Measurements from ENCODE around the gene ADIRF.
"Not testable (repeated sequence)": the region's sequence is repeated elsewhere in the genome, so short reads cannot be mapped to it uniquely, and the experiment has no call there.

The ADIRF gene

GRCh38 chr10:86968271-86968993 lies at the start of gene ADIRF:
TSS of gene ADIRF (plus strand) at chr10:86968482. CDS start at chr10:86968545, 63 bp downstream.
- DNase-seq = peak; percentile 21

DNA sequence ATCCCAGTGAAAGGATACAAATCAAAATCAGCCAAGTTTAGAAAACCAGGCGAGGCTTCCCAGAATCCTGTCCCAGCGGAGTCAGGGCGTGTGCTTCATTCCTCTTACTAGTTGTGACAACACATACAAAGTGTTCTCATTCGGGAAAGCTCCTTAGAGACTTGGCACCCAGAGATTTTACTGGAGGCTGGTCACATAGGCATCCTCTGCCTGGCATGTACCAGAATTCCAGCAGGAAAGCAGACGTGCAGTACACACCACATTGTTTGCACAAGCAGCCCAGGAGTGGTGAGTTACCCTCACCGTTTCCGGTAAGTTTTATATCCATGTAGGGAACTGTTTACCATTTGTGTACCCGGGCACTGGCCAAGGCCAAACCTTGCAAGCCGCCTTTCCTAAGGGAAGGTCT lies 45.7 kb upstream of the ADIRF start:
- DNase-seq = no peak

DNA sequence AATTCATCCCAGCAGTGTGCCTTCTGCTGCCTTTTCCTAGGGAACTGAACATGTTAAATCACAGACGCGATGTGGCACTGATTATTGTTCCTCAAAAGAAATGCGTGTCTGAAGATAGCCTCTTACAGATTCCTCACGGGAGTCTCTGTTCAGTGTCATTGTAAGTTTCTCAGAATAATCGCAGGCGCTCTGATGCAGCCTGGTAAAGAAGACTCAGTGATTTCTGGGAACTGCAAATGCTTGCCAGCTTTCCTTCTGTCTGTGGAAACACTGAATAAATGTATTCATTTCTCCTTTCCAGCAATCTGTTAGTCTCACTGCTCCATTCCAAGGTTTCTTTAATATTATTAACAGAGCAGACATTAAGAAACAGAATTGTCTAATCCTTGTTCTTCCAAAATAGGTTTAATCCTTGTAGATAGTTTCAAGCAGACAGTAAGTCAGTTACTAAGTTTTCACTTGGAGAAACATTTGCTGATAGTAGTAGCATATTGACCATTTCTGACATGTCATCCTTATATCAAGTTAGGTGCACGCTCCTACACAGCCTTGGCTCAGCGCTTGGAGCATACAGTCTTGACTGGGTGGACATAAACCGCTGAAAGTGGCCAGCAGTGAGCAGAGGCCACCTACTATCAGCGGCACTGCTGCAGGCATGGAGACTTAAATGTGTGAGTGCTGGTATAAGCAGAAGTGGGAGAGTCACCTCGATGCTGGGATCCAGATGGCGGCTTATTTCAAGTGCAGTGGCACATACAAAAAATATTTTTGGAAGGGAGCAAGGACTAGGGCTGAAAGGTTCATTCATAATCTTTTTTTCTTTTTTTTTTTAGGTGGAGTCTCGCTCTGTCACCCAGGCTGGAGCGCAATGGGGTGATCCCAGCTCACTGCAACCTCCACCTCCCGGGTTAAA lies 38.6 kb upstream of the ADIRF start:
- DNase-seq = no peak

- DNase-seq = no peak
These were observed 36.4 kb upstream of the ADIRF start for GRCh38 chr10:86931872-86932271.

DNA sequence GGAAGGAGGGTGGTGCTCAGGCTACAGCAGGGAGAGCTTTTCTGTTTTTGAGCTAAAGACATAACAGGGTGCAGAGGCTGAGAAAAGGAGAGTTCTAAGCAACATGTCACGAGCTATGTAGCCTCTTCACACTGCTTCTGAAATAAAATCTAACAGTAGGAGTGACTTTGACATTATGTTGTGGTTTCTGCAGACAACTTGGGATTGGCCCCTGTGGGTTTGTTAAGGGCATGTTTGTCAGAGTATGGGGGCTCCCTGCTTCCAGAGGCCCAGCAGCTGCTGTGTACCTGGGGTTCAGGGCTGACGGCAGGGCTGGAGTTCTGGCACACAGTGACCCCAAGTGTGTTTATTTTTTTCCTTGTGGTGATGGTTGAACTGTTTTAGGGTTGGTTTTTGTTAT lies 35.6 kb upstream of the ADIRF start:
- DNase-seq = no peak

- DNase-seq = peak; percentile 77
These were observed 34.0 kb upstream of the ADIRF start for GRCh38 chr10:86934162-86934711.

DNA sequence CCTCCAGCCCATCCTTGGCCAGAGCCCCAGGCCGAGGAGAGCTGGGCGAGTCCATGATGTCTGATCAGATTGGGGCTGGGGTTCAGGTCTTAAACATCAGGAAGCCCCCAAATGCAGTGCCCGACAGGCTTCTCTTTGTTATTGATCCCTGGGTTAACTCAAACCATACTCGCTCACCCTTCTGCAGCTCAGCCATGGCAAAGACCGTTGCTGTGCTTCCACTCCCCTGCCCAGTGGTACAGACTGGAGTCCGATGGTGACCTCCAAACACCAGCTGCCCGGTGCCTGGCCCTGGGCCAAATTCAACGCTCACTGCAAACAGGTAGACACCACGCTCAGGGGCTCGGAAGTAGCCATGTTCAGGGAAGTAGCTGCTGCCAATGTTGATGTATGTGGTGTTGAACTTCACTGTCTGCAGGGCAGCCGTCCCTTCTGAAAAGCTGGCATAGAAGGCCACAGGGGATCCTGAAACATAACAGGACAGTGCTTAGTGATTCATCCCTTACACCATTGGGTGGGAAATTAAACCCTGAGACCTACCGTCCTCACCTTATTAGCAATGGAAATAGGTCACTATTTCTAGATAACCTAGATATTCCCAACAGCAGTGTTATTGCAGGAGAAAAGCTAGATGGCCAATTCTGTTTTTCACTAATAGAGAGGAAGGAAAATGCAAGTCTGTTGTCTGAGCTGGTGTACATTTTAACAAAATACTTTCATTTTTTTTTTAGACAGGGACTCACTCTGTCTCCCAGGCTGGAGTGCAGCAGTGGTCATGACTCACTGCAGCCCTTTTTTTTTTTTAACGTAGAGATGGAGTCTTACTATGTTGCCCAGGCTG lies 31.4 kb upstream of the ADIRF start:
- peak; percentile 58 for DNase-seq

DNA sequence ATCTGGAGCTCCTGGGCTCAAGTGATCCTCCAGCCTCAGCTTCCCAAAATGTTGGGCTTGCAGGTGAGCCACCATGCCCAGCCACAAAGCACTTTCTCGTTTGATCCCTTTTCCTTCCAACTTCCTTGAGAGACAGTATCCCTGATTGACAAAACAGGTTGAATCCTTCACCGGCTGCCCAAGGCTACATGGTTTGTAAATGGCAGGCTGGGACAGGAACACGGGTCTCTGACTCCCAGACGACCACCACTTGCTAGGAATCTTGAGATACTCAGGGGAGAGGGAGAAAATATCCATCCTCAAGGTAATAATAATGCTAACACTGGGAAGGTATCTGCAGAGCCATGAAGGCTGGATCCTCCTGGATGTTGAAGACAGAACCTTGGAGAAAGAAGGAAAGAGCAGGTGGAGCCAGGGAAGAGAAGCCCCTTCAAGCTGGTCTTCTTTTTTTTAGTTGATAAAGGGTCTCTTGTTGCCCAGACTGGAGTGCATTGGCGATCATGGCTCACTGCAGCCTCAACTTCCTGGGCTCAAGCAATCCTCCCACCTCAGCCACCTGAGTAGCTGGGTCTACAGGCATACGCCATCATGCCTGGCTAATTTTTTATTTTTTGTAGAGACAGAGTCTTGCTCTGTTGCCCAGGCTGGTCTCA lies 30.7 kb upstream of the ADIRF start:
- DNase-seq = no peak

DNA sequence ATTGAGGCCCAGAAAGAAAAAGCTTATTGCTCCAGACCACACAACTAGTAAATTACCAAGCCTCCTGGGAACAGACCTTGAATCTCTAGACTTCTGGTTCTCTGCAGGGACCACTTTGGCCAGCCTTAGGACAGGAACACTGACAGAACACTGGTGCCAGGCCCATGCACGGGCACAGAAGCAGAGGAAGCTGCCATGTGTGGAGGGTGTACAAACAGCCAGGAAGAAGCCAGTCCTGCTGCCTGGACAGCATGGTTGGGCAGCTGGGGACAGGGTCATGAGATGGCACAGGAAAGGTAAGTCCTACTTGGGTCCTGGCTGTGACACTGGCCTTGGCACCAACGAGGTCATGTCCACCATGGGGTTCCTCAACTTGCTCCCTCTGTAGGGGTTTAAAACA lies 30.0 kb upstream of the ADIRF start:
- no peak for DNase-seq

DNA sequence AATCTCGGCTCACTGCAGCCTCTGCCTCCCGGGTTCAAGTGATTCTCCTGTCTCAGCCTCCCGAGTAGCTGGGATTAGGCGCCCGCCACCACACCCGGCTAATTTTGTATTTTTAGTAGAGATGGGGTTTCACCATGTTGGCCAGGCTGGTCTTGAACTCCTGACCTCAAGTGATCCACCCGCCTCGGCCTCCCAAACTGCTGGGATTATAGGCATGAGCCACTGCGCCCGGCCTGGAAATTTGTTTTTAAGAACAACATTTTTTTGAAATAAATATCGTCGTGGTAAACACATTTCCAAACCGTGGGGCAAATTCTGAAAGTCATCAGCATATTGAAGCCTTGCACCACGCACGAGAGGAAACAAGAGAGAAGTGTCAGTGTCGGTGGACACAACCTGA lies 28.2 kb upstream of the ADIRF start:
- not testable (repeated sequence) for DNase-seq

- DNase-seq = no peak
These were observed 27.6 kb upstream of the ADIRF start for GRCh38 chr10:86940677-86941076.

- no peak for DNase-seq
These were observed 26.9 kb upstream of the ADIRF start for GRCh38 chr10:86941426-86941825.

GRCh38 chr10:86941991-86942421 lies 26.3 kb upstream of the ADIRF start:
- no peak for DNase-seq

GRCh38 chr10:86942441-86943315 lies 25.6 kb upstream of the ADIRF start:
- no peak for DNase-seq

- no peak for DNase-seq
These were observed 24.8 kb upstream of the ADIRF start for GRCh38 chr10:86943316-86944030.

DNA sequence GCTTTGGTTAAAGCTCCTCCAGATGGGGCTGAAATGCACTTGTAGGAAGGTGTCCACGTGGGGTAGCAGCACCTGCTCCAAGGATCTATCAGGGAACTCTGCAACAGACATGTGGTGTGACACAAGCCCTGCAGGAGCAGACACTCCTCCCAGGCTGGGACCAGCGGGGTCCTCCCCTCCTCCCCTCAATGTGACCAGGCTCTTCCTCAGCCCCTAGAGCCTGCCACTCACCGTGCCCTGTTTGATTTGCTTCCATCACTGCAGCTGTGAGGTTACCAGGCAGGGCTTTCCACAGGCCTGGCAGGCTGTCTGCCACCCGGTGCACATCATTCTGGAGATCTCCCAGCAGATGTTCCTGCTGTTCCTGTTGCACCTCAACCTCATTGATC lies 24.3 kb upstream of the ADIRF start:
- no peak for DNase-seq

GRCh38 chr10:86944471-86944870 lies 23.8 kb upstream of the ADIRF start:
- peak; percentile 3 for DNase-seq

DNA sequence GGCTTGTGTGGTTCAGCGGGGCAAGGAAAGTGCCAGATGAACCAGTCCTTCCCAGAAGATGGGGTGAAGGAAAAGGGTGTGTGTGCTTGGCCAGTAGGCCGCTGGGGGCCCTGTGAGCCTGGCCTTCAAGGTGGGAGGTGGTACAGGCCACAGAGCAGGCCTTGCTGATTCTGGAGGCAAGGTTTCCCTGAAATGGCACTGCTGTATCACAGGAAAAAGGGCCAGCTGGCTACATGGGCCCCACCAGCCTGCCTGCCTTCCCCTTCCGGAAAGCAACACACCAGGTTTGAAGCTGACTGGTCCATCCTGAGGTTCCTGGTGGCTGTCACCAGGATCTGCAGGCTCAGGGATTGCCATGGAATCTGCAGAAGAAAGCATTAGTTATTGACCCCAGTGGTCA lies 23.4 kb upstream of the ADIRF start:
- DNase-seq = no peak

DNA sequence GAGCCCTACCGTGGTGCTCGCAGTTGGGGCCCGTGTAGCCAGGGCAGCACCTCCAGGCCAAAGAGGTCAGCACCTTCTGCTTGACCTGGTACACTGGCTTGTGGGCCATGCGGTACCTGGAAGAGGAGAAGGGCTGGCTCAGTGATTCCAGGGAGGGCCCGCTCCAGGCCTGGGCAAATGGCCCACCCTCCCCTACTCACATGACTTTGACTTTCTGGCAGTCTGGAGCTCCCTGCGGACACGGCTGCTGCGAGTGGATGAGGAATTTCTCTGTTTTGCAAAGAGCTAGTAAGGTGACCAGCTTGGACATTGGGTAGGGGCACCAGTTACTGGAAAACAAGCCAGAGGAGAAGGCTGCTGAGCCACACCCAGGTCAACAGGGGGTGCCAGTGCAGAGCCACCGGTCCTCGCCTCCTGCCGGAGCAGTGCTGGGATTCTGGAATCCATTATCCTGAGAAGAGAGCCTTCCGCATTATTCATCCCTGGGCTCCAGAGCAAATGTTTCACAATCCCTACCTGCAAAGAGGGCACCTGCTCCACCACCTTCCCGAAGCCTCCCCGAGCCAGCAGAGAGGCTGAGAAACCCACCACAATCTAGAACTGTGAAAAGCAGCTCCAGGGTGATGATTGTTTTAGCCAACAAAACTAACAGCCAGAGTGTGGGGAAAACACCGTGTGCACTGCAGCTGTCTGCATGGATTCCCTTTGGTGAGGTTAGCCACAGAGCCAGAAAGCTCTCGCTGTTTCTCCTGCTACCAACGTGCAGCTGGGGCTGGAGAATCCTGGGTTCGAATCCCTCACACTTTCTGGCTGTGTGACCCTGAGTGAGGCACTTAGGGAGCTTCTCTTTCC lies 22.7 kb upstream of the ADIRF start:
- peak; percentile 45 for DNase-seq
